HG03025 (cell line): ENCODE measurements around the gene CCDC9.
A peak's percentile ranks its signal among the peaks of the same experiment; 100 is the strongest.

Source experiments
- ATAC-seq: cut with Tn5 transposase; IDR thresholded peaks from one replicate; pipeline ENCODE4 v1.9.1; 2021; ENCODE audit warnings: mild to moderate bottlenecking, moderate library complexity; ENCODE audit not compliant: unreplicated experiment, low FRiP score

CCDC9 gene

DNA sequence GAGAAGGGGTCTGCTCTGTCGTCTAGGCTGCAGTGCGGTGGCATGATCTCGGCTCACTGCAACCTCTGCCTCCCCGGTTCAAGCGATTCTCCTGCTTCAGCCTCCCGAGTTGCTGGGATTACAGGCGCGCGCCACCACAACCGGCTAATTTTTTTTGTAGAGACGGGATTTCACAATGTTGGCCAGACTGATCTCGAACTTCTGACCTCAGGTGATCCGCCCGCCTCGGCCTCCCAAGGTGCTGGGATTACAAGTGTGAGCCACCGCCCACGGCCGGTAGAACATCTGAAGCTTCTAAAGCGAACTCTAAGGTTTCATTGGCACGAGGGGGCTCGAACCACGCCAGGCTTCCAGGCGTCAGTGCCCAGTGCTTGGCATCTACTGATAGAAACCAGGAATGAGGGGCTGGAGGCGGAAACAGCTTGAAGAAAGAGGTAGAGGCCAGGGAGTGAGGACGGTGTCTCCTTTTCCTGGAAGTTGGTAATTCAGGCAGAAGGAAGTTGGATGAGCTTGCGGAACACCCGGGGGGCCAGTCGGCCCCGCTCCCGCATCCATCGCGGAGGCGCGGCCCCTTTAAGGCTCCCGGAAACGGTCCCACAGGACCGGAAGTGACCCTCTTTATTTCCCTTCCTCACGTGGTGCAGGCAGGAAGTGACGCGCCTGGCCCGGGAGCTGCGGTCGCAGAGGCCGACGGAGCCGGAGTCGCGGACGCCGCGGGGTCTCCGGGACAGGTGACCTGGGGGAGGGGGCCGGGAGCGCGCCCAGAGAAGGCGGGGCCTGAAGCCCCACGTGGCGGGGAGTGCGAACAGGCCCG lies at the start of gene CCDC9:
Gene CCDC9, plus strand, starts transcription at position 647 of the 814 bp plus-strand sequence. CDS start 1,876 bp downstream, outside the sequence.
- ATAC-seq: peak; percentile 43

- no peak for ATAC-seq
These were observed 46.8 kb upstream of the CCDC9 start for GRCh38 chr19:47209319-47210179.

DNA sequence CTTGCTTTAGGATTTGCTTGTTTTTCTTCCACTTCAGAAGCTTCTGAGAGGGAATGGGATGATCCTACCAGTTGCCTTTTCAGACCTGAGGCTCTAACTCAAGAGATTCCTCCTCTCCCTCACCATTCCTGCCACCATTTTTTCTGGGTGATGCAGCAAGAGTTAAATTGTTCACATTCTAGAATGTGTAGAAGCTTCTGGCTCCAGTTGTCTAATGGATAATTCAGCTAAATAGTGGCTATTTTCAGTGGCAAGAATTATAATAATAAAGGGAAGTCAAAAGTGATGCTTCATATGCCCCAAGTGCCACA lies 46.2 kb upstream of the CCDC9 start:
- ATAC-seq: no peak

- ATAC-seq: no peak
These were observed 45.5 kb upstream of the CCDC9 start for GRCh38 chr19:47210689-47211316.

DNA sequence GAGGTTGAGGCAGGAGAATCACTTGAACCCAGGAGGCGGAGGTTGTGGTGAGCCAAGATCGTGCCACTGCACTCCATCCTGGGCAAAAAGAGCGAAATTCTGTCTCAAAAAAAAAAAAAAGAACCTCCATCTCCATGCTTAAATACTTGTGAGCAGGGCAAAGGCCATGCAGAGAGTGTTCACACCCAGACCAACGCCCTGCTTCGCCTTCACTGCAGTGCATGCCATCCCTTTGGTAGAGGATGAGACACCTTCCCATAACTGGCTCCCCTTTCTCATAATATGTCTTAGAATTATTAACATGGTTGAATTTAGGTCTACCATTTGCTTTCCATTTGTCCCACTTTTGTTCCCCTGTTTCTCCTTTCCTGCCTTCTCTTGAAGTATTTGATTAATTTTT lies 40.7 kb upstream of the CCDC9 start:
- no peak for ATAC-seq

DNA sequence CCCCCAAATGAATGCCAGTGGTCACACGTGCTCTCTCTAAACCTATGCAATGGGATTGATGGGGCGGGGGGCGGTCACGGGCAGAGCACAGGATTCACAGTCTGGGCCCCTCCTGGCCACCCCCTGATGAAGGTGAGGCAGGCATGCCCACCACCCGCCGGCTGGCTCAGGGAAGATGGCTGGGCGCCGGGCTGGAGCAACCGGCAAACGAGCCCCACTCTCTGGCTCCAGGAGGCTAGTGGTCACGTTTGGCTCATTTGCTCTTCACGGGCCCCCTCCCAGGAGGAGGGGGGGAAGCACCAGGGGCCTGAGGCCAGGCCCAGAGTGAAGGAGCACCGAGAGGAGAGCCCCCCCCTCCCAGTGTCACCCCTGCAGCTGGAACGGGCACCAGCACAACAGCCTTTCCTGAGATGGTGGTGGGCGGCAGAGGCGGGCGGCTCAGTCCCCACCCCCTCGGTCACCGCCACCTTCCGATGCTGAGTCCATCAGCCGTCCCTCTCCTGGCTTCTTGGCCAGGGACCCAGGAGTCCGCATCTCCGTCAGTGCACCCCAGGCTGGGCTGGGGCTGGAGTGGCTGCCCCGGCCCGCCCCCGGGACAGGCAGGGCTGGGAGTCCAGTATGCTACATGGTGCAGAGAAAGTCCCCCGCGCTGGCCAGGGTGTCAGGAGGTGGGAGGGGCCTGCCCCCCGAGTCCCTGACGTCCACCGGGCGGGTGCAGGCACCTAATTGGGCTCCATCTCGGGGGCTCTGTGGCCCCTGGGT lies 35.1 kb upstream of the CCDC9 start:
- ATAC-seq: no peak

DNA sequence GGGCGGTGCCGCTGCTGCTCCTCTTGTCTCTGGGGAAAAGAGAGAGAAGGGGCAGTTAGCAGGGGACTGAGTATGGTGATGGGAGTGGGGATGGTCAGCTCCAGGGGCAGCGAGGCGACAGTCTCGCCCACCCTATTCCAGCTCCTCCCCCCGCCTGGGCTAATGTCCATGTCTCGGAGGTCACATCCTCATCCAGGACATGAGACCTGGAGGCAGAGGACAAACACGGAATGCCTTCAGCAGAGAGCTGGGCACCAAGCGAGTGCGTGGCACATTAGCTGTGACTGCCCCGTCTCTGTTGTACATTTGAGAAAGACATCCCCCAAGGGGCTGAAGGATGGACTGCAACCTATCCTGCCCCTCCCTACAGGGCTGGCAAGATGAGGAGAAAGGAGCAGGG lies 34.4 kb upstream of the CCDC9 start:
- no peak for ATAC-seq

- ATAC-seq: peak; percentile 21
These were observed 30.4 kb upstream of the CCDC9 start for GRCh38 chr19:47225746-47226425.

DNA sequence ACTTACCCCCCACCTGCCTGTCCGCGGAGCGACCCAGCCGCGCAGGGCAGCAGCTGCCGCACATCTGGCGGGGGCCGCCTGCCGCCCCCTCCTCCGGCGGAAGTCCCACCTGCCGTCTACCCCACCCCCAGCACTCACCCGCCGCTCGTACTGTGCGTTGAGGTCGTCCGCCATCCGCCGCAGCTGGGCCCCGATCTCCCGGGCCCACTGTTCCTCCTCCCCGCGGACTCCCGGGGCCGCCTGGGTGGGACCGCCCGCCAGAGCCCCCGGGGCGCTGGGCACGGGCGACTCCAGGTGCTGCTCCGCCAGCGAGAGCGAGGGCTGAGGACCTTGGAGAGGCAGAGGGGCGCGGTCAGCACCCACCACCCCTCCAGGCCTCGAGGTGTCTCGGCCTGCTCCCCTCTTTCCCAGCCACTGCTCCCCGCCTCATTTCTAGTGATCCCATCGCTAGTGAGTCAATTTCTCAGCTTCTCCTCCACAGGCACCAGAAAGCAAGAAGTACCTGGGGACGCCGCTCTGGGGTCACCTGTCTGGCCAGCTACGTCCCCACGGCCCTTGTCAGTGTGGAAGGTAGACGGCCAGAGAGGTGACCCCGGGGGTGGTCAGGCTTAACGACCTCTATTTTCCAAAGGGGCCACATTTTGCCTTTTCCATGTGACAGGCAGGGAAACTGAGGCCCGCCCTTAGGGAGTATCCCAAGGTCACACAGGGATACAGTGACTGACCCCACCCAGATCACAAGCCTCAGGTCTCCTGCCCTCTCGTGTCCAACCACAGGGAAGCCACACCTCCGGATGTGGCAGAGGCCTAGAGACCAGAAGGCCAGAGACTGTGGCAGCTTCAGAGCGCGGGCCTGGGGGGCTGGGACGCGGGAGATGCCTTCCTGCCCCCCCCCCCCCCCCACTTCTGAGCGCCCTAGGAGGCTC lies 29.6 kb upstream of the CCDC9 start:
- ATAC-seq: peak; percentile 8

DNA sequence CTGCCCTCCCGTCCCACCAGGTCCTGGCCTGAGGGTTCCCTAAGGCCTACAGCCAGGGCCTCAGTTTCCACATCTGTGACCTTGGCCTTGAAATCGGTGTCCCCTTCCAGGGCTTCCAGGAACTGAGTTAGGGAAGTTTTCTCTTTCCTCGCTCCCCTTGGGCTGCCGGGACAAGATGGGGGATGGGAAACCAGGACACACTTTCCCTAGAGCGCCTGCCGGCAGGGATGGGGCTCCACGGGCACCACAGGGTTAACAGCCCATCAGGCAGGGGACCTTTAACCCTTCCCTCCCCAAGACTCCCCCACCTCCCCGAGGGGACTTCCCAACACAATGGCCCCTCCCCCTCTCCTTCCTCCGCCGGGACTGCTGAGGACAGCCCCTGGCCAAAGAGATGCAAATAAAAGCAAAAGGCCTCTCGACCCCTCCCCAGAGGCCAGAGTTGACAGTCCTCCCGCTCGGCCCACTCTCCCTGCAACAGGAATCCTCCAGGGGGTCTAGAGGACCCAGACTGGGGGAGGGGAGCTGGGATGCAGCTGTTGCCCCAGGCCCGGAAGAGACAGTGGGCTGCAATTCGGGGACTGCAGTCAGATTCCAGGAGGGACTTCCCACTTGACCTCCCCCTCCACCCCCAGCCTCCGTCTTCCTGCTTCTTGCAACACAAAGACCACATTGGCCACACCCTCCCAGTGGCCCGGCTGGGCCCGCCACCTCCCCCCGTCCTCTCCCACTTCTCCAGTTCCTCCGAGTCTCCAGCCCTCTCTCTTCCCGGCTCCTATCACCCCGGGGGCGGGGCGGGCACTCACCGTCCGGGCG lies 28.8 kb upstream of the CCDC9 start:
- ATAC-seq: no peak

GRCh38 chr19:47228168-47228936 lies 28.0 kb upstream of the CCDC9 start:
- ATAC-seq: no peak

DNA sequence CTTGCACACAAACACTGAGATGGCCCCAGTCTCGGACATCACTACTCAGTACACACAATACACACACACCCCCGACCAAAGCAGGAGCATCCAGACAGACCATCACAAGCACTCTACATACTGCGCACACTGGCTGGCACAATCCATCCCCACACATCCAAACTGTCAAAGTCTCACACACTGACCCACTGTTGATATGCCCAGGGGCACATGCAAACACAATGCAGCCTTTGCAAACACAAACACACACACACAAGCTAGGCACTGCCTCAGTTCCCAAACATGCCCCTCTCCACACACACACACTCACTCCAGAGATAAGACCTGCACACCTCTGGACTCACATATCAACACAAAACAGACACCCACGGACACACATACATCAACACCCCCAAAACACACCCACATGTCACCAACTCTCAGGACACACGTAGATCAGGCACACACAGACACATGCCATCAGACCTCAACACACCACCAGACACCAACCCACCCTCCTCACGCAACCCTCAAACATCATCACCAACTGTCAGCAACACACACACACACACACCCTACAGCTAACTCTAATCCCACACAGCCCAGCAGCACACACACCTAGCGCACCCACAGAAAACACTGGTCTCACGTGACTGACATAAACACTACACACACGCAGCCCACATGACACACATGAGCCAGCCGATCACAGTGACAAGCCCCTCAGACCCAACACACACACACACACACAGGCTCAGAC lies 27.2 kb upstream of the CCDC9 start:
- no peak for ATAC-seq

- ATAC-seq: no peak
These were observed 26.7 kb upstream of the CCDC9 start for GRCh38 chr19:47229676-47230053.

GRCh38 chr19:47230054-47230920 lies 26.0 kb upstream of the CCDC9 start:
- peak; percentile 21 for ATAC-seq

GRCh38 chr19:47230921-47231214 lies 25.5 kb upstream of the CCDC9 start, which contains the start of gene BBC3:
Gene BBC3 (minus strand): TSS chr19:47231199. CDS start chr19:47228431, 2,768 bp downstream.
- ATAC-seq: no peak
